Jurkat, Clone E6-1 (cell line): ENCODE data around the gene MND1.
"Not testable (repeated sequence)": the region's sequence is repeated elsewhere in the genome, so short reads cannot be mapped to it uniquely, and the experiment has no call there.

Experiments used
- DNase-seq: peaks from one replicate; pipeline ENCODE4 v3.0.0-alpha.2; 2011; ENCODE audit warnings: low read depth, low spot score
- H3K4me3 ChIP-seq: 2 replicates; pipeline ENCODE4 v1.5.1; 2011; ENCODE audit warnings: mild to moderate bottlenecking, low read length, control low read depth, moderate library complexity

The MND1 gene

DNA sequence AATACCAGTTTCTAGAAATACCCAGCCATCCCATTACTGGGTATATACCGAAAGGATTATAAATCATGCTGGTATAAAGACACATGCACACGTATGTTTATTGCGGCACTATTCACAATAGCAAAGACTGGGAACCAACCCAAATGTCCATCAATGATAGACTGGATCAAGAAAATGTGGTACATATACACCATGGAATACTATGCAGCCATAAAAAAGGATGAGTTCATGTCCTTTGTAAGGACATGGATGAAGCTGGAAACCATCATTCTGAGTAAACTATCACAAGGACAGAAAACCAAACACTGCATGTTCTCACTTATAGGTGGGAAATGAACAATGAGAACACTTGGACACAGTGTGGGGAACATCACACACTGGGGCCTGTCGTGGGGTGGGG is 117.1 kb downstream of the MND1 start:
- H3K4me3 ChIP-seq, DNase-seq: not testable (repeated sequence)

DNA sequence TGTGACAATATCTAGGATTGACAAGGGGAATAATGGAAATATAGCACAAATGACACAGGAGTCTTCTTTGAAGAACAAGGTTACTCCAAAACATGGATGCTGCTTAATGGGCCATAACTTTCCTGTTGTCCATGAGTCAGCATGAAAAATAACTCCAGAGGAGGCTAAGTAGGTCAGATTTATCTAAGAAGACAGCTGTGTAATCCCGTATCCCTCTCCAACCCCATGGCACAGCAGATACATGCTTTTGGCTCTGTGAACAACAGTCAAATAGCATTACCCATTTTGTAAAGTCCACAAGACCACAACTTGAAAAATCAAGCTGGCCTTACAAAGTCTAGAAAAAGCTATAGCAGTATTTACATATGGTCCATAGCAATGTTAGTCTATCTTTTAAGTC is 119.6 kb downstream of the MND1 start:
- DNase-seq = no peak
- H3K4me3 ChIP-seq = no peak overlapping the region
